Renal cortex interstitium (tissue), 15 donors: Measurements from ENCODE around the gene PNRC2. TPM values are rescaled to one million over a fixed set of nuclear protein-coding genes. Genes with fewer than 3 reads are reported as not detected.

Experiments
- DNase-seq, 11 donors: peaks; one replicate each; pipeline ENCODE4 v3.0.0-alpha.2; 2013; ENCODE audit warnings: low read depth in 9 of 11, low spot score in 4 of 11; ENCODE audit errors: extremely low read depth in 1 of 11
- long read RNA-seq, 16 experiments: transcript quantifications; one replicate each; lab custom pipeline, GENCODE V29; 2026
- polyA plus RNA-seq, 3 donors: library from polyadenylated mRNA; unstranded; fragments of 120-200 nt; gene quantifications; one replicate each; pipeline ENCODE4 v1.2.1, GENCODE V29; 2013; ENCODE audit not compliant: insufficient read length in 3 of 3

PNRC2 gene, protein sequence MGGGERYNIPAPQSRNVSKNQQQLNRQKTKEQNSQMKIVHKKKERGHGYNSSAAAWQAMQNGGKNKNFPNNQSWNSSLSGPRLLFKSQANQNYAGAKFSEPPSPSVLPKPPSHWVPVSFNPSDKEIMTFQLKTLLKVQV
- 100 to 1,000 TPM; 184 to 213 (median 212) TPM for polyA plus RNA-seq
- long read RNA-seq, donor 1, transcript PNRC2-201 (3 exons, 2,416 nt) = major isoform, 99 of 120 reads
- long read RNA-seq, donor 1, transcript PNRC2-202 (3 exons, 814 nt) = minor isoform, 7 of 120 reads
- long read RNA-seq, donor 1, partial matches to known transcripts = 10 of 120 reads
- long read RNA-seq, donor 1, other reads (novel, unspliced or antisense) = 0 of 120 reads
- long read RNA-seq, donor 2, transcript PNRC2-201 (3 exons, 2,416 nt) = major isoform, 91 of 108 reads
- long read RNA-seq, donor 2, transcript PNRC2-204 (2 exons, 171 nt) = minor isoform, 6 of 108 reads
- long read RNA-seq, donor 2, partial matches to known transcripts = 7 of 108 reads
- long read RNA-seq, donor 2, other reads (novel, unspliced or antisense) = 0 of 108 reads
- long read RNA-seq, donor 3, transcript PNRC2-202 (3 exons, 814 nt) = minor isoform, 6 of 291 reads
- long read RNA-seq, donor 3, transcript PNRC2-204 (2 exons, 171 nt) = minor isoform, 5 of 291 reads
- long read RNA-seq, donor 3, transcript PNRC2-201 (3 exons, 2,416 nt) = major isoform, 187 of 291 reads
- long read RNA-seq, donor 3, partial matches to known transcripts = 45 of 291 reads
- long read RNA-seq, donor 3, other reads (novel, unspliced or antisense) = 48 of 291 reads
- long read RNA-seq, donor 4, transcript PNRC2-204 (2 exons, 171 nt) = minor isoform, 6 of 110 reads
- long read RNA-seq, donor 4, transcript PNRC2-201 (3 exons, 2,416 nt) = major isoform, 80 of 110 reads
- long read RNA-seq, donor 4, transcript PNRC2-202 (3 exons, 814 nt) = minor isoform, 7 of 110 reads
- long read RNA-seq, donor 4, partial matches to known transcripts = 16 of 110 reads
- long read RNA-seq, donor 4, other reads (novel, unspliced or antisense) = 0 of 110 reads
- long read RNA-seq, donor 5 = 0 reads
- long read RNA-seq, donor 6, transcript PNRC2-201 (3 exons, 2,416 nt) = major isoform, 138 of 161 reads
- long read RNA-seq, donor 6, transcript PNRC2-204 (2 exons, 171 nt) = minor isoform, 8 of 161 reads
- long read RNA-seq, donor 6, transcript PNRC2-202 (3 exons, 814 nt) = minor isoform, 5 of 161 reads
- long read RNA-seq, donor 6, partial matches to known transcripts = 9 of 161 reads
- long read RNA-seq, donor 6, other reads (novel, unspliced or antisense) = 0 of 161 reads
- long read RNA-seq, donor 7, transcript PNRC2-202 (3 exons, 814 nt) = minor isoform, 5 of 151 reads
- long read RNA-seq, donor 7, transcript PNRC2-201 (3 exons, 2,416 nt) = major isoform, 129 of 151 reads
- long read RNA-seq, donor 7, transcript PNRC2-204 (2 exons, 171 nt) = minor isoform, 6 of 151 reads
- long read RNA-seq, donor 7, partial matches to known transcripts = 10 of 151 reads
- long read RNA-seq, donor 7, other reads (novel, unspliced or antisense) = 0 of 151 reads
- long read RNA-seq, donor 8, transcript PNRC2-201 (3 exons, 2,416 nt) = major isoform, 212 of 259 reads
- long read RNA-seq, donor 8, transcript PNRC2-204 (2 exons, 171 nt) = minor isoform, 14 of 259 reads
- long read RNA-seq, donor 8, transcript PNRC2-202 (3 exons, 814 nt) = minor isoform, 11 of 259 reads
- long read RNA-seq, donor 8, partial matches to known transcripts = 21 of 259 reads
- long read RNA-seq, donor 8, other reads (novel, unspliced or antisense) = 0 of 259 reads
- long read RNA-seq, donor 9, transcript PNRC2-201 (3 exons, 2,416 nt) = major isoform, 123 of 135 reads
- long read RNA-seq, donor 9, transcript PNRC2-202 (3 exons, 814 nt) = minor isoform, 10 of 135 reads
- long read RNA-seq, donor 9, partial matches to known transcripts = 0 of 135 reads
- long read RNA-seq, donor 9, other reads (novel, unspliced or antisense) = 0 of 135 reads
- long read RNA-seq, donor 10, transcript PNRC2-204 (2 exons, 171 nt) = minor isoform, 9 of 174 reads
- long read RNA-seq, donor 10, transcript PNRC2-202 (3 exons, 814 nt) = minor isoform, 5 of 174 reads
- long read RNA-seq, donor 10, transcript PNRC2-201 (3 exons, 2,416 nt) = major isoform, 150 of 174 reads
- long read RNA-seq, donor 10, partial matches to known transcripts = 9 of 174 reads
- long read RNA-seq, donor 10, other reads (novel, unspliced or antisense) = 0 of 174 reads
- long read RNA-seq, donor 11, transcript PNRC2-202 (3 exons, 814 nt) = minor isoform, 6 of 131 reads
- long read RNA-seq, donor 11, transcript PNRC2-201 (3 exons, 2,416 nt) = major isoform, 123 of 131 reads
- long read RNA-seq, donor 11, partial matches to known transcripts = 0 of 131 reads
- long read RNA-seq, donor 11, other reads (novel, unspliced or antisense) = 0 of 131 reads
- long read RNA-seq, donor 12, transcript PNRC2-201 (3 exons, 2,416 nt) = major isoform, 55 of 57 reads
- long read RNA-seq, donor 12, partial matches to known transcripts = 0 of 57 reads
- long read RNA-seq, donor 12, other reads (novel, unspliced or antisense) = 0 of 57 reads
- long read RNA-seq, donor 13, transcript PNRC2-204 (2 exons, 171 nt) = minor isoform, 14 of 282 reads
- long read RNA-seq, donor 13, transcript PNRC2-202 (3 exons, 814 nt) = minor isoform, 19 of 282 reads
- long read RNA-seq, donor 13, transcript PNRC2-201 (3 exons, 2,416 nt) = major isoform, 229 of 282 reads
- long read RNA-seq, donor 13, partial matches to known transcripts = 19 of 282 reads
- long read RNA-seq, donor 13, other reads (novel, unspliced or antisense) = 0 of 282 reads
- long read RNA-seq, donor 14, transcript PNRC2-201 (3 exons, 2,416 nt) = major isoform, 110 of 117 reads
- long read RNA-seq, donor 14, transcript PNRC2-202 (3 exons, 814 nt) = minor isoform, 5 of 117 reads
- long read RNA-seq, donor 14, partial matches to known transcripts = 0 of 117 reads
- long read RNA-seq, donor 14, other reads (novel, unspliced or antisense) = 0 of 117 reads
- long read RNA-seq, donor 15, transcript PNRC2-201 (3 exons, 2,416 nt) = major isoform, 66 of 71 reads
- long read RNA-seq, donor 15, partial matches to known transcripts = 0 of 71 reads
- long read RNA-seq, donor 15, other reads (novel, unspliced or antisense) = 0 of 71 reads
- long read RNA-seq, donor 16, transcript PNRC2-204 (2 exons, 171 nt) = minor isoform, 12 of 340 reads
- long read RNA-seq, donor 16, transcript PNRC2-201 (3 exons, 2,416 nt) = major isoform, 300 of 340 reads
- long read RNA-seq, donor 16, transcript PNRC2-202 (3 exons, 814 nt) = minor isoform, 16 of 340 reads
- long read RNA-seq, donor 16, partial matches to known transcripts = 12 of 340 reads
- long read RNA-seq, donor 16, other reads (novel, unspliced or antisense) = 0 of 340 reads

DNA sequence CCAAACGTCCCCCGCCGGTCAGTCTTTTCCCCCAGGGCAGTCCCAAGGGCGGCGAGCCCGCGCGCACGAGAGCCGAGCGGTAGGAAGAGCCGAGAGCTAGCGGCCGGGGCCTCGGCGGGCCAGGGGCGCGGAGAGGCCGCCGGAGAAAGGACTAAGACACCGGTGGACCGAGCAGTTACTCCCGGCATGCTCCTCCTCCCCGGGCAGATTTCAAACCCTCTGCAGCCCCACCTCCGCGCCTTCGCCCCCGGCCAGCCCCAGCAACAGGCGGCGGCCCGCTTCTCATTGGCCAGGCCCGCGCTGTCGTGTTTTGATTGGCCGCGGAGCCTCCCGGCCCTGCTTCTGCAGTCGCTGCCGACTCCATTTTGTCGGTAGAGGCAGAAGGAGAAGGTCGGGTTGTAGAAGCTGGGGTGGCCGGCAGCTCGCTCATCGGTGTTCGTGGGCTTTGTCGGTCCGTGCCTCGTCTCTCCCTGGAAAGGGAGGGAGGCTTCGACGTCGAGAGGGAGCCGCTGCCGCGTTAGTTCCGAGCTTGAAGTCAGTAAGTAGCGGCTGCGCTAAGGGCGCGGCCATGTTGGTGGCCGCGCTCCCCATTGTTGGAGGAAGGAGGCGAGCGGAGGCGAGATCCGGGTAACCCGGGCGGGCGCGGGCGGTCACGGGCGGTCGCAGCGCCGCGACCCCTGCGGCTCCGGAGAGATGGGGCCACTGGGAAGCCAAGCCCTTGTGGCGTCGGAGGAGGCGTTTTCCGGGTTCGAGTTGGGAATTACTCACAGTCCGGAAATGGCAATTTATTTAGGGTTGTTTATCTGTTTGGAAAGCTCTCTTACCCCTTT, at the start of gene PNRC2:
TSS of gene PNRC2 (plus strand) at position 368 of the 830 bp plus-strand sequence. CDS start 1,630 bp downstream, outside the sequence.
- DNase-seq = peak; percentile 89 to 97 (median 95)

DNA sequence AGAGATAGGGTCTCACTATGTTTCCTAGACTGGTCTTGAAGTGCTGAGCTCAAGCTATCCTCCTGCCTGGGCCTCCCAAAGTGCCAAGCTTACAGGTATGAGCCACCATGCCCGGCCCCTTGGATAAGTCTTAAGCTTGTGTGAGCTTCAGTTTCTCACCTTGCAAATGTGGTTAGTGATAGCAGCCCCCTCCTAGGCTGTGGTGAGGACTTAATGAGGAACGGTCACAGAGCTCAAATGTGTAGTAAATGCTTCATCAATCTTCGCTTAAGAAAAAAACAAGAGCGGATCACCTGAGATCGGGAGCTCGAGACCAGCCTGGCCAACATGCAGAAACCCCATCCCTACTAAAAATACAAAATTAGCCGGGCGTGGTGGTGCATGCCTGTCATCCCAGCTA, 49.5 kb upstream of the PNRC2 start:
- no peak for DNase-seq

DNA sequence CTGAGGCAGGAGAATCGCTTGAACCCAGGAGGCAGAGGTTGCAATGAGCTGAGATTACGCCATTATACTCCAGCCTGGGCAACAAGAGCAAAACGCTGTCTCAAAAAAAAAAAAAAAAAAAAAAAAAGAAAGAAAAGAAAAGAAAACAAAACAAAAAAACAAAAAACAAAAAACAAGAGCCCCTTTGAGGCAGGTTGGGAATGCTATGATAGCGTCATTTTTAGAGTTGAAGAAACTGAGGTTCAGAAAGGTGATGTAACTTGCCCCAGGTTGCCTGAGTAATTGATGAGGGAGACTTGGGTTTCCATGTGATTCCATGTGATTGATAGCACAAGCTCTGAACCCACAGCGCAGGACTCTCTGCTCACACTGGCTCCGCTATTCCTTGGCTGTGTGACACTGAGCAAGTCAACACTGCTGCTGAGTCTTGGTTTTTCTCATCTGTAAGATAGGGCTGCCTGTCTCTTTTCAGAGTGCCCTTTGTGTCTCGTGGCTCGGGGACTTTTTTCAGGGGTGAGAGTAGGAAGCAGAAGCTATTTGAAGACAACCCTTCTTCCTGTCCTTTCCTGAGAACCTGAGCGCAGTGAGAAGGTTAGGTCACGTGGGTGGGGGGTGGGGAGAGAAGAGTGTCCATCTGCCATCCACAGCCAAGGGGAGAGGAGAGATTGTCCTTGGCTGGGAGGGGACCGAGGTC, 48.9 kb upstream of the PNRC2 start:
- no peak for DNase-seq

DNA sequence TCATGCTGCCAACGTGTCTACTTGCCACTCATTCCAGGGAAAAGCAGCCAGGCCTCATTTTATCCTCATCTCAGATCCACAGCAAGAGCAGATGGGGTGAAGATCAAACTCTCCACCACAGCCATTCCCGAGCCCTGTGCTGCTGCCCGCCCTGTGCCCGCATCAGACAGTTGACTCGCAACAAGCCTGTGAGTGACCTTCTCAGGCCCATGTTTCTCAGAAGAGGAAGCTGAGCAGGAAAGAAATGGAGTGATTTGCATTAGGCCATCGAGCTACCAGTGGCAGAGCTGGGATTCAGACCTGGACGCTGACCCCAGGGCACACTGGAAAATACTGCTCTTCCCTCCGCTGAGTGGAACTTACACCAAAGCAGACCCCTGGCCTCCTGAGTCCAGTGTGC, 47.7 kb upstream of the PNRC2 start:
- DNase-seq = no peak

DNA sequence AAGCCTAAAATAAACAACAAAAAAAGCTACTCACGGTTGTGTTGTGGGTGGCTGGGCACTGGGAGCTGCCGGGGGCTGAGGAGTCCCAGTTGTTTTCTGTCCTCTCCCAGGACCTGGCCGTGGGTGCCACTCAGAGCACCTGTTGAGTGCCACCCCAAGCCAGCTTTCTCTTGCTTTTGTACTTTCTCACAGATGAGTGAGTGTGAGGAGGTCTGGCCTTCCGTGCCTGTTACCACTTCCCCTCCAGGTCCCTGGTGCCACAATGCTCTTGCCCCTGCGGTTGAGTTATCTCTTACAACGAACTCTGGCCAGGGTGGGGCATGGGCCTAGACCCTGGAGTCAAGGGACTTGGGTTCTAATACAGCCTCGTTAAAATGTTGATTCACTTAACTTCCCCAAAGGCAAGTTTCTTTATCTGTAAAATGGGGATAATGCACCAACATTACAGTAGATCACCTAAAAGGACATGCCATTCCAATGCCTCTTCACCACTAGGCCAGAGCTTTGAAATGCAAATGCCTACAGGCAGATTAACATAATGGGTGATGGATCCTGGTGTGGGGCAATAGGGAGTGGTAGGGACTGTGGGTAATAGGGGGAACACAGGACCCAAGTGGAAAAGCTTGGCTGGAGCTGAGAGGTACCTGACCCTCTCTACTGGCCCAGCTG, 46.3 kb upstream of the PNRC2 start, which contains the start of gene CNR2:
TSS of gene CNR2 (minus strand) at position 151 of the 669 bp plus-strand sequence. CDS start 37,745 bp downstream, outside the sequence.
- no peak for DNase-seq

DNA sequence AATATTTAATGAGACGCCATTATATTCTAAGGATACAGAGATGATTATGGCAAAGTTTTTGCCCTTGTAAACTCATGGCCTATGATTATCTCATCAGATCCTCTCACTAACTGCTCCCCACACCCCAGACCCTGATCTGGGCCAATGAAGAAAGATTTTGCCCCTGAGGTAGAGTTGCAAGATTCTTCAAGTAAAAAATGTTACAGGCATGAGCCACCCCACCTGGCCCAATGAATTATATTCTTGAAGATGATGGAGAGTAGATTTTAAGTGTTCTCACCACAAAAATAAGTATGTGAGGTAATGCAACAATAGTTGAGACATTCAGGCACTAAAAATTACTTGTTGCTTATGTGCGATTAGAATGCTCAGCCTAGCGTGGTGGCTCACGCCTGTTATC, 44.7 kb upstream of the PNRC2 start:
- DNase-seq = no peak

DNA sequence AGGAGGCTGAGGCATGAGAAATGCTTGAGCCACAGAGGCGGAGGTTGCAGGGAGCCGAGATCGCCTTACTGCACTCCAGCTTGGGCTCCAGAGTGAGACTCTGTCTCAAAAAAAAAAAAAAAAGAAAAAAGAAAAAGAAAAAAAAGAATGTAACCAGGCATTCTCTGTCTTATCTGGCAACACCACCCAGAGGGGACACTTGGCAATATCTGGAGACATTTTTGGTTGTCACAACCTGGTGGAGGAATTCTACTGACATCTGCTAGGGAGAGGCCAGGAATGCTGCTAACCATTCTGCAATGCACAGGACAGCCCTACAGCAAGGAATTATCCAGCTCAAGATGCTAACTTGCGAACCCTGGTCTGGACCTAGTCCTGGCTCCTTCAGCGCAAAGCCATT, 44.2 kb upstream of the PNRC2 start:
- DNase-seq = no peak

DNA sequence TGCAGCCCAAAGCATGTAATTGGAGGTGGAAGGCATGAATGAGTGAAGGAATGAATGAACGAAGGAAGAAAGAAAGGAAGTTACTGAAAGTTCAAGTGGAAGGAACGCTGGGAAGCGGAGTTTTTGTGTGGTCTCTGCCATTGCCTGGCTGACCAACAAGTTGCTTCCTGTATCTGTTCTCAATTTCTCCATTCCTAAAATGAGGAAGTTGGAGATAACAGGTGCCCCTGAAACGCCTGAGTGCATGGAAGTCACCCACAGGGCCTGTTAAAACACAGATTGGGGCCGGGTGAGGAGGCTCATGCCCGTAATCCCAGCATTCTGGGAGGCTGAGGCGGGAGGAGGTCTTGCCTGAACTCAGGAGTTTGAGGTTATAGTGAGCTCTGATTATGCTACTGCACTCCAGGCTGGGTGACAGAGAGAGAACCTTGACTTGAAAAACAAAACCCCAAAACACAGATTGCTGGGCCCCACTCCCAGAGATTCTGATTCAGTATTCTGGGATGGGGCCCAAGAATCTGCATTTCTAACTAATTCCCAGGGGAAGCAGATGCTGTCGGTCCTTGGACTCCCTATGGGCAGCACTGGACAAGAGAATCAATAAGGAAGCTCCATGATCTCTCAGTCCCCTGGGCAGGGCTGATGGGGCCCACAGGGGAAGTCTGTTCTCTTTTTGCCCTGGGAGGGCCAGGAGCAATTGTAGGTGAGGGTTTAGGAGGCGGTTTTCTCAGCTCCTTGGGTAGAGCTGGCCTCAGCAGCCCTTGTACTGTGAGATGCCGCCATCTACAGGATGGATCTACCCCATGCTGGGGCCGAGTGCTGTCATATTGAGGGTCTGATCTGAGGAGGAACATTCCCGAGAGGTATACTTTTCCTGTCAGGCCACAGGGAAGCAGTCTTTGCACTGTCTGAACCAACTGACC, 43.2 kb upstream of the PNRC2 start:
- peak in 9 of 11 donors; percentile 46 to 63 (median 58) for DNase-seq

DNA sequence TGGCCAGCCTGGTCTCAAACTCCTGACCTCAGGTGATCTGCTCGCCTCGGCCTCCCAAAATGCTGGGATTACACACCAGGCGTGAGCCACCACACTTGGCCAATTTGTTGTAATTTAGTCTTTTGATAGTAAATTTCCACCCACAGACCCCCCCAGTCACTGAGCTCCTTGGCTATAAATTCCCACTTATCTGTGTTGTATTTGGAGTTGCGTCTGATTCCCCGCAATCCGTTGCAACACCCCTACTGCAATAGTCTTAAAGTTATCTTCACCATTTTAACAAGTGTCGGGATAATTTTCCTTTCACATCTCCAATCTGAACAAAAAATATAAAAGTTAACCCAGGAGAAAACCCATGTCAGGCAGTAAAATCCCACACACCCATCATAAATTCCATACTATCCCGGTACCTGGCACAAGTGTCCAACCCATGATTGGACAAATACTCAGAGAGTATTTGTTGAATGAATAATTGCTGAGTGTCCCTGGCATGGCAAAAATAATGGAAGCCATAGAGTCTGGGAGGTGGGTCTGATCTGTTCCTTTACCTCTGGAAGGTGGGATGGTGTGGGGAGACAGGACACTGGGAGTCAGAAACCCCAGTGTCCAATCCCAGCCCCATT, 37.2 kb upstream of the PNRC2 start:
- no peak for DNase-seq

DNA sequence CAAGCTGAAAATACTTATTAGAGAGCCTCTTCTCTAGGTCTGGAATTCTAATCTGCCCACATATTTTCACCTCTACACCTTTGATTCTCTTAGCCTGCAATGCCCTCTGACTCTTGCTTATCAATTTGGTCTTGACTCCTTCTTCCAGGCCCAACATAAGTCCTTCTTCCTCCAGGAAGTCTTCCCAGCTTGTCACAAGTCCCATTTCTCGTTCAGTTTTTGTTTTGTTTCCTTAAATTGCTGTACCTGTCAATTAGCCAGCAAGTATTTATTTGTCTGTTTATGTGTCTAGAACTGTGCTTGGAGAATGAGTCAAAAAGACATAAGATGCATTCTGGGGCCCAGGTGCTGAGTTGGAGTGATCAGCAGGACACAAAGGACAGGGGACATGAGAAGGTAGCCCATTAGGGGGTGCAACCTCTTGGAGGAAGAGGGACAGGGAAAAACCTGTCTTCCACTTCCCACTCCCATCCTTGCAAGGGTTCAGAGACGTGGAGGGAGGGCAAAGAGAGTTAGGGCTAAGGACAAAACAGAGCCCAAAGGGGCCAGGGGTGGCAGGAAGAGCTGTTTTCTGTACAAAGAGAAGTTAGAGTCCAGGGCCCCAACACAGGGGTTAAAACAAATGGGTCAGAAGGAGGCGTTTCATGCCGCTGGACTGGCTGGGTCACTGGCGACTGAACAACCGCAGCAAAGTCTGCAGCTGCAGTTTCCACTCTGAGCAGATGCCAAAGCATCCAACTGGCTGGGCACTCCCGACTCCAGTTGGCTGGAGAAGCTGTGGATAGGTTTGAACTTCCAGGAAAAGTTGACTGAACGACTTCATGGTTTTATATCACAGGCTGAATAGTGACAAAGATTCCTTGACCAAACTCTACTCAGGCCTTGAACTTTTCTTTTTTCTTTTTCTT, 35.8 kb upstream of the PNRC2 start:
- DNase-seq = no peak
